K562 (cell line): ENCODE data around the gene CFAP73. TPM values are rescaled to one million over a fixed set of nuclear protein-coding genes. Genes with fewer than 3 reads are reported as not detected.
A peak's percentile ranks its signal among the peaks of the same experiment; 100 is the strongest.

Experiments
- ATF7 ChIP-seq: fragments of 450-650 bp; IDR thresholded peaks from 2 replicates; pipeline ENCODE4 v1.7.1; 2014; ENCODE audit warnings: mild to moderate bottlenecking, moderate library complexity
- BCOR ChIP-seq: fragments of 450-650 bp; IDR thresholded peaks from 2 replicates; pipeline ENCODE4 v1.6.1; 2016
- CREB1 ChIP-seq, 2 experiments: sonication (generic) in 1 of 2; formaldehyde crosslinking in 1 of 2; IDR thresholded peaks; 2 replicates each; pipeline versions ENCODE4 v1.6.1 to v1.8.0; 2012 to 2022; ENCODE audit warnings: inconsistent platforms in 1 of 2, mild to moderate bottlenecking in 1 of 2, missing genetic modification reagents in 1 of 2, moderate library complexity in 1 of 2
- GATAD2A ChIP-seq: fragments of 450-650 bp; IDR thresholded peaks from 2 replicates; pipeline ENCODE4 v1.6.1; 2017
- HDAC8 ChIP-seq: fragments of 450-650 bp; IDR thresholded peaks from 2 replicates; pipeline ENCODE4 v1.6.1; 2016; ENCODE audit warnings: mild to moderate bottlenecking, missing genetic modification characterization, moderate library complexity, missing compliant biosample characterization
- HMG20A ChIP-seq: fragments of 450-650 bp; formaldehyde crosslinking; conservative IDR thresholded peaks from 2 replicates; pipeline ENCODE4 v1.4.0; 2020; ENCODE audit warnings: mild to moderate bottlenecking, mixed read lengths
- ILF3 ChIP-seq: fragments of 450-650 bp; IDR thresholded peaks from 2 replicates; pipeline ENCODE4 v1.6.1; 2018; ENCODE audit warnings: antibody characterized with exemption, mild to moderate bottlenecking, moderate library complexity, borderline replicate concordance
- LARP7 ChIP-seq: fragments of 450-650 bp; IDR thresholded peaks from 2 replicates; pipeline ENCODE4 v1.6.1; 2016
- PHB2 ChIP-seq: fragments of 450-650 bp; IDR thresholded peaks from 2 replicates; pipeline ENCODE4 v1.6.1; 2017; ENCODE audit warnings: low read depth
- PREB ChIP-seq: sonication (generic); formaldehyde crosslinking; IDR thresholded peaks from 2 replicates; pipeline ENCODE4 v1.8.1; 2023; ENCODE audit warnings: mild to moderate bottlenecking, missing genetic modification reagents
- RBM34 ChIP-seq: fragments of 200-400 bp; formaldehyde crosslinking; IDR thresholded peaks from 2 replicates; pipeline ENCODE4 v1.6.1; 2018; ENCODE audit warnings: low read length, borderline replicate concordance; ENCODE audit not compliant: insufficient read depth
- SNRNP70 ChIP-seq: fragments of 200-400 bp; formaldehyde crosslinking; optimal IDR thresholded peaks from 2 replicates; pipeline ENCODE3; 2017; ENCODE audit warnings: low read depth, low read length
- ZBTB17 ChIP-seq: fragments of 450-650 bp; formaldehyde crosslinking; IDR thresholded peaks from 2 replicates; pipeline ENCODE4 v1.4.0; 2020; ENCODE audit warnings: mild to moderate bottlenecking
- ZBTB34 ChIP-seq: fragments of 250-450 bp; sonication (Bioruptor Pico); IDR thresholded peaks from 2 replicates; pipeline ENCODE4 v1.8.0; 2021; ENCODE audit warnings: mild to moderate bottlenecking, moderate library complexity
- ZNF143 ChIP-seq: sonication (generic); formaldehyde crosslinking; IDR thresholded peaks from 2 replicates; pipeline ENCODE4 v1.9.0; 2022; ENCODE audit warnings: mild to moderate bottlenecking, missing genetic modification reagents
- ZNF318 ChIP-seq, 2 experiments: fragments of 450-650 bp; IDR thresholded peaks; 2 replicates each; pipeline ENCODE4 v1.6.1; 2016; ENCODE audit warnings: mild to moderate bottlenecking in 2 of 2, borderline replicate concordance in 1 of 2, low read depth in 1 of 2, moderate library complexity in 1 of 2
- ZNF347 ChIP-seq: fragments of 450-650 bp; formaldehyde crosslinking; IDR thresholded peaks from 2 replicates; pipeline ENCODE4 v1.4.0; 2020; ENCODE audit warnings: low read depth, mild to moderate bottlenecking, moderate library complexity
- ZNF780A ChIP-seq: fragments of 250-450 bp; sonication (Bioruptor Pico); IDR thresholded peaks from 2 replicates; pipeline ENCODE4 v1.5.0; 2021; ENCODE audit warnings: mild to moderate bottlenecking
- polyA plus RNA-seq, 8 experiments: library from polyadenylated mRNA; depleted of rRNA in 4 of 8; stranded (reverse) in 5 of 8; unstranded in 3 of 8; fragments of >200 nt; fragmentation: Nextera tagmentation in 2 of 8; fragmentation: Illumina TruSeq in 1 of 8; extraction: Ambion mirVana in 2 of 8; extraction: Trizol in 1 of 8; gene quantifications; 2 replicates each; pipeline versions ENCODE4 v1.2.1 to v1.2.3, GENCODE V29; 2011 to 2014; ENCODE audit warnings: inconsistent platforms in 1 of 8, missing spikeins in 1 of 8
- total RNA-seq, 7 experiments: library from RNA; depleted of rRNA in 6 of 7; stranded (reverse); fragments of >200 nt in 6 of 7; fragmentation: Illumina TruSeq in 2 of 7; extraction: Trizol in 2 of 7; gene quantifications; 2 replicates each; pipeline versions ENCODE4 v1.2.1 to v1.2.3, GENCODE V29; 2011 to 2021; ENCODE audit warnings: low replicate concordance in 1 of 7

Gene CFAP73
- total and polyA plus RNA-seq, 9 of the 15 experiments (the other 6 are each of a cell fraction or from before 2014, with no cell fraction given) = not detected

- no peak for TF ChIP-seq PHB2
- TF ChIP-seq ZNF143 (CRISPR knock-in tag) = no peak
- no peak for TF ChIP-seq GATAD2A
- no peak for TF ChIP-seq LARP7
- TF ChIP-seq RBM34 = 0 out of 2 replicates have a peak, but pooled peaks have one; percentile 26
- TF ChIP-seq SNRNP70 = no peak
- peak; percentile 28; the same call in 1 of the 2 replicates for TF ChIP-seq BCOR
- TF ChIP-seq PREB (CRISPR knock-in tag) = no peak
- TF ChIP-seq ZBTB34 = no peak
- peak; percentile 100 for TF ChIP-seq ATF7
- TF ChIP-seq HMG20A (CRISPR knock-in tag) = no peak
- peak; percentile 53; the same call in 1 of the 2 replicates for TF ChIP-seq CREB1 (IDR thresholded peaks at IDR 0.05)
- TF ChIP-seq CREB1 (CRISPR knock-in tag; IDR thresholded peaks at IDR 0.05) = peak; percentile 67
- no peak; the same call in 1 of the 2 replicates for TF ChIP-seq ZBTB17 (CRISPR knock-in tag)
- TF ChIP-seq ILF3 = peak; percentile 68; the same call in 1 of the 2 replicates
- no peak for TF ChIP-seq ZNF347
- no peak for TF ChIP-seq ZNF780A (CRISPR knock-in tag)
- no peak for TF ChIP-seq HDAC8 (tag)
- TF ChIP-seq ZNF318 (IDR thresholded peaks at IDR 0.05; ENCODE audit: borderline replicate concordance in 1 of 2, low read depth in 1 of 2) = no peak
These were observed 35.9 kb downstream of the CFAP73 start, which contains the start of the genes DDX54 and RITA1 (continued) for GRCh38 chr12:113185180-113186032.
